Right forelimb (tissue), 1 donor: ENCODE data around the gene GAL3ST3.
"Not testable (repeated sequence)": the region's sequence is repeated elsewhere in the genome, so short reads cannot be mapped to it uniquely, and the experiment has no call there.

Source experiments
- DNase-seq: peaks from one replicate; pipeline ENCODE4 v3.0.0-alpha.2; 2018

GAL3ST3 gene

DNA sequence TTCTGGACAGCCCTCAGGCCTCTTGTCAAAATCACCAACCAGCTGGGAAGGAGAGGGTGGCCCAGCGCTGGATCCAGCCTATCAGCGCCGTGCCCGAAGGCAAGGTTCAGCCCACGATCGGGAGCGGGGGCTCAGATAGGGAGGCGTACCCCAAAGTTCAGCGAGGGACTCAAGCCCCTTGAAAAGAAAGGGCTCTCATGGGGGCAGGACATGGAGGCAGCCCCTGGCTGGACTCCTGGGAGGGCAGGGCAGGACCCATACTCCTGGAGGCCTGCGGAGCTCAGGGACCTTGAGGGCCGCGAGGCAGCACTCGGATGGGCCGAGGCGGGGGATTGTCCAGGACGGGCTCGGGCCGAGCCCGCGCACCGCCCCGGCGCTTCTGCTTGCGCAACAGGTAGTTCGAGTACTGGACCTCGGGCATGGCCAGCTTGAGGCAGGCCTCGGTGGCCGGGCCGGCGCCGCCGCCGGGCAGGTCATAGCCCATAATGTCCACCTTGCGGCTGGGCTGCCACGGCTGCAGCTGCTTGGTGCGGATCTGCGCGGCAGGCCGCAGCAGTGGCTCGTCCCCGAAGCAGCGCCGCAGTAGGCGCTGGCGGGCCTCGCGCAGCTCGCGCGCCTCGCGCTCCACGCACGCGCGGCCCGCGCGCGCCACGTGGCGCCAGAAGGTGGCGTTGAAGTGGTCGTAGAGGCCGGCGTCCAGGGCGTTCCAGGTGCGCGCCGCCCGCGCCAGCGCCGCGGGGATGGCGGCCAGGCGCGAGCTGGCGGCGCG is 6.5 kb downstream of the GAL3ST3 start:
- DNase-seq, result no peak

DNA sequence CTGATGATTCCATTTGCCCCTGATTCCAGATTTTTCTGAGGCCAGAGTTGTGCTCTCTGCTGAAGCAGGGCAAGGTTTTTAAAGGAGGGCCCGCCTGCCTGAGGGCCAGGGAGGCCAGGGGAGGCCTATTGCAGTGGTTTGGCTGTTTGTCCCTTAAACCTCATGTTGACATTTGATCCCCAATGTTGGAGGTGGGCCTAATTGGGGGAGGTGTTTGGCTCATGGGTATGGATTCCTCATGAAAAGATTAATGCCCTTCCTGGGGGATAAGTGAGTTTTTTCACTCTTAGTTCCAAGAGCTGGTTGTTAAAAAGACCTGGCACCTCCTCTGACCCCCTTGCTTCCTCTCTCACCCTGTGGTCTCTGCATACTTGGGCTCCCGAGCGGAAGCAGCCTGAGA is 9.2 kb downstream of the GAL3ST3 start:
- no peak for DNase-seq

DNA sequence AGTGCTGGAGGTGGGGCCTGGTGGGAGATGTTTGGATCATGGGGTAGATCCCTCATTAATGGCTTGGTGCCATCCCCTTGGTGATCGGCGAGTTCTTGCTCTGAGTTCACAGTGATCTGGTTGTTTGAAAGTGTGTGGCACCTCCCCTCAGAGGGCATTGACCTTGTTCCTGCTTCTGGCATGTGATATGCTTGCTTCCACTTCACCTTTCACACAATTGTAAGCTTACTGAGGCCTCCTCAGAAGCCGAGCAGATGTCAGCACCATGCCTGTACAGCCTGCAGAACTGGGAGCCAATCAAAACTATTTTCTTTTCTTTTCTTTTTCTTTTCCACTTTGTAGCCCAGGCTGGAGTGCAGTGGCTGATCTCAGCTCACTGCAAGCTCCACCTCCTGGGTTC is 11.6 kb downstream of the GAL3ST3 start:
- DNase-seq, result no peak

DNA sequence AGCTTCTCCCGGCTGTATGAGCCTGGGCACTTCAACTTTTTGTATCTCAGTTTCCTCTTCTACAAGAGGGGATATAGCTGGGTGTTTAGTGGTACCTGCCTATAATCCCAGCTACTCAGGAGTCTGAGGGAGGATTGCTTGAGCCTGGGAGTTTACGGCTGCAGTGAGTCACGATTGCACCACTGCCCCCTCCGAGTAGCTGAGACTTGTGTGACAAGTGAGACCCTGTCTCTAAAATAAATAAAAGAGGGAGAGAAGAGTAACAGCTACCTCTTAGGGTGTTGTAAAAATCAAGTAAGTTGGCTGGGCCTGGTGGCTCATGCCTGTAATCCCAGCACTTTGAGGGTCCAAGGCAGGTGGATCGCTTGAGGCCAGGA is 12.6 kb downstream of the GAL3ST3 start:
- no peak for DNase-seq

DNA sequence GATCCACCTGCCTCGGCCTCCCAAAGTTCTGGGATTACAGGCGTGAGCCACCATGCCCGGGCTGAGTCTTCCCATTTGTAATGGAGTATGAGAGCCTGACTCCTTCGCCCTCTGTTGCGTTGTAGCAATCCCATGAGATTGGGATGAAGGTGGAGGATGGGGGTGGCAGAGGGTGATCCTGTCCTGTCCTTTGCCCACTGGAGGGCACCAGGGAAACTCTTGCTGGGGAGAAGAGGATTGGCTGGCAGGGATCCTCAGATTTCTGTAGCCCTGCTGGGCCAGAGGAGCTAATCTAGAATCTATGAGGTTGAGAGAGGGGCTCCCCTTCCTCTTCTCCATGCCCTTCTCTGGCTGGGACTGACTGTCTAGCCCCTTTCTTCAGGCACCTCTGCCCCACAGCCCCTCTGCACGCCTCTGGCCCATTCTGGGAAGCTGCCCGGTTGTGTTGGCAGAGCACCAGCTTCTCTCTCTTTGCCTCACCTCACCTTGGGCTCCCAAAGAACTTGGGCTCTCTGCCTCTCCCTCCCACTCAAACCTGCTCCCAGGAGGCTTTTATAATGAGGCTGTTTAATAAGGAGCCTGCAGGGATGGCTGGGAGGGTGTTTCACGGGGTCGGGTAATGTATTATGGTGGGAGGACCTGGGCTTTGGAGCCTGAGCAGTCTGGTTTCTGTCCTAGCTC is 13.2 kb downstream of the GAL3ST3 start:
- no peak for DNase-seq

DNA sequence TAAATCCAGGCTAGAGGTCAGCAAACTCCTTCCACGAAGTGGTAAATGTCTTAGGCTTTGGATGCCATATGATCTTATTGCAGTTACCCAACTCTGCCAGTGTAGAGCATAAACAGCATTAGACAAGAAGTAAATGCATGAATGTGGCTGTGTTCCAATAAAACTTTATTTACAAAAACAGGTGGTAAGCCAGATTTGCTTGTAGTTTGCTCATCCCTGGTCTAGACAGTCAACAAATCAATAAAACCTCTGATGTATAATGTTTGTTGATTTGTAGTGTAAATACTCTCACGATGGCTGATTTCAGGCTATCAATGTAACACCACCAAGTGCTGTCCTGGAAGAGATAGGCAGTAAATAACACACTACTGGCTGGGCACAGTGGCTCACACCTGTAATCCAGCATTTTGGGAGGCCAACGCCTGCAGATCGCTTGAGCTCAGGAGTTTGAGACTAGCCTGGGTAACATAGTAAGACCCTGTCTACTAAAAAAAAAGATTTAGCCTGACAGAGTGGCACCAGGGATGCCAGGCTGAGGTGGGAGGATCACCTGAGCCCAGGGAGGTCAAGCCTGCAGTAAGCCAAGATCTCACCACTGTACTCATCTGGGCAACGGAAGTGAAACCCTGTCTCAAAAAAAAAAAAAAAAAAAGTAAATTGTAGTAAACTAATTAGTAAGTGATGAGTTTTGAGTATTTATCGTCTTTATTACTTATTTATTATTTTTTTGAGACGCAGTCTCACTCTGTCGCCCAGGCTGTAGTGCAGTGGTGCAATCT is 15.8 kb downstream of the GAL3ST3 start:
- DNase-seq, result no peak

DNA sequence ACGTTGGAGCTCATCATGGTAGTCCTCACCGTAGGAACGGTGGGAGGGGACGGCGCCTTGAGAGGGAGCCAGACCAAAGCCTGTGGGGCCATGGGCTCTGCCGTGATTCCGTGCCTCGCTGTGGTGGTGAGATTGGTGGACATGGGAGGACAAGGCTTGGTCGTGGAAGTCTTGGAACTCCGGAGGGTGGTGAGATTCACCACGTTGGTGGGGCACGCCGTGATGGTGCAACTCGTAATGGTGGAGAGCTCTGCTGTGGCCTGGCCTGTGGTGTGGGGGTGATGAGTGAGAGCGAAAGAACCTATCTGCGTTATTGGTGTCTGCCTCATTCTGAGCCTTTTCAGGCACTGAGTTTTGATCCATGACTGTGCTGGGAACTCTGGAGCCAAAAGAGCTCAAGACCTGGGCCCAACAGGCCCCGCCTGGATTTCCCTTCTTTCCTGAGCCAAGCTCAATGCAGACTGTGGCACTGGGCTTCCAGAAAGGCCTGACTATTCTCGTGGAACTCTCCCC is 22.9 kb downstream of the GAL3ST3 start, which contains the start of gene CATSPER1:
Gene CATSPER1, minus strand, starts transcription at position 463 of the 513 bp plus-strand sequence. Its CDS starts 100 bp downstream, at position 363.
- DNase-seq, result no peak

DNA sequence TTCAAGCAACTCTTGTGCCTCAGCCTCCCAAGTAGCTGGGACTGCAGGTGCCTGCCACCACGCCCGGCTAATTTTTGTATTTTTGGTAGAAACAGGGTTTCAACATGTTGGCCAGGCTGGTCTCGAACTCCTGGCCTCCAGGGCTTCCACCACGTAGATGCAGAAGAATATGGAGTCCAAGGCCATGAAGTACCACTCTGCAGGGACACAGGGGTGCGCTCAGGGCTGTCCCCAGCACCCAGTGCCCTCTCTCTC is 25.8 kb downstream of the GAL3ST3 start:
- not testable (repeated sequence) for DNase-seq

DNA sequence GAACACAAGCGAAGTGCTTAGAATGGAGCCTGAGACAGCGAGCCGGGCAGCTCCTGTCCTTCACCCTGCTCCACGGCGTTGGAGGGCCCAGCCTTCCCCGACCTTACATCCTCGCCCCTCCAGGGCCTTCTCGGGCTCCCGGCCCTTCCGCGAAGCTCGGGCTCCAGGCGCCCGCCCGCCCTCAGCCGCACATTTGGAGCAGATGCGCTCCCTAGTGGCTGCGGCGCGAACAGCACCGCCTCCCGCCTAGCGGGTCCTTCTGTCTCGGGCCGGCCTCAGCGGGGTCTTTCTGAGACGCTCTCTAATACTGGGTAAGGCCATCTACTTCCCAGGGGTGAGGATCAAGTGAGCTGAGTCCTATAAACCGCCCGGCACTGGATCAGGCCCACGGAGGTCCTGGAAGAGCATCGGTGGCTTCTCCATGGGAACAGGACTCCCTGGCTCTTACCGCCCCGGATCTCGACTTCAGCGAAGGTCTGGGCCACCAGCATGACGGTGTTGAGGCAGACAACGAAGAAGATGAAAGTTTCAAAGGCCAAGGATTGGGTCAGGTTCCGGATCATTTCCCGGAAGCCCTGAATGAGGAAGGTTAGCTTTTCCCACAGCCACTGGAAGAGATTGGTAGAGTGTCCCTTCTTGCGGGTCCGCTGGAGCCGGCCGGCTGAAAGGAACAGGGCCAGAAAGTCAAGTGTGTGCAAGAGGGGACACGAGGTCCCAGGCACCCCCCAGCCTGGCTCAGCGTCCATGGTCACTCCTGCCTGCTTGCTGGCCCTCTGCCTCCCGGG is 26.4 kb downstream of the GAL3ST3 start:
- DNase-seq, result peak; percentile 81

DNA sequence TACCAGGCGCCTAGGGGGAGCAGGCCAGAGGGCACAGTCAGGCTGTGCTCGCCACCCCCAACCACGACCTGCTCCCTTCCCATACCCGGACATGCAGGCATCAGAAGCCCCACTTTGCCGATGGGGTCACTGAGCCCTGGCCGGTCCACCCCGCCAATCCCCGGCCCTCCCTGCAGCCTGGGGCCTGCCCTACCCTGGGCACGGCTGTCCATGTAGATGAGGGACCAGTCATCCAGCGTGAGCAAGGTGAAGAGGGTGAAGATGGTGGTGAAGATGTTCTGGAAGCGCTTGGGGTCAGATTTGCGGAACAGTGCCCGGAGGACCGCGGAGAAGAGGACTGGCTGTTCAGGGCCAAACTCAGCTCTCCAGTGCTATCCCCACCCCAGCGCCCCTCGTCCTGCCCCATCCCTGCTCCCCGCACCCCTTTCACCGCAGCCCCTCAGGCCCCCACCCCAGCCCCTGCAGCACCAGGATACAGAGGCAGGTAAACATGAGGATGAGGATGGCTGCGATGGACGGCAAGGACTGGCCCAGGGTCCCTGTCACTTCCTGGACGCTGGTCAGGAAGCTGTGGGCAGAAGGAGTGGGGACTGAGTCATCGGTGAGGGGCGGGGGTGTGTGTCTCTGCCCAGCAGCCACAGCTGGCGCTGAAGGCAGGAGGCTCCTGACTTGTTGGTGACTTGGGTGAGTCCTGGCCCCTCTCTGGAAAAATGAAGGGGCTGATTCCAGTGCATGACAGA is 28.2 kb downstream of the GAL3ST3 start:
- DNase-seq, result no peak

DNA sequence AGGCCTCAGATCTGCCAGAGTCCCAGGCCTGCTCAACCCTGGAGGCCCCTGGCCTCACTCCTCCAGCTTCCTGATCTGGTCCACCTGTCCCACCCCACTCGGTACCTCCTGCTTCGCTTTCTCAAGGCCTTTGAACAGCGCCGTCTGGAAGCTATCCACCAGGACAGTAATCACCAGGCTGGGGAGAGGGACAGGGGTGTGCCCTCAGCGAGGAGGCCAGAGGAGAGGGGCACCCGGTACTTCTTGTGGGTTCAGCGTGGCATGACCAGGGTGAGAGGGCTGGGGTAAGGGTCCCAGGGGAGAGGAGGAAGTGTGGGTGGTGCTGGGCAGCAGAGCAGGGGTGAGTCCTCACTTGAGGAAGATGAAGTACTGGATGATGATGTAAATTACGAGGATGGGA is 28.7 kb downstream of the GAL3ST3 start:
- DNase-seq, result no peak

DNA sequence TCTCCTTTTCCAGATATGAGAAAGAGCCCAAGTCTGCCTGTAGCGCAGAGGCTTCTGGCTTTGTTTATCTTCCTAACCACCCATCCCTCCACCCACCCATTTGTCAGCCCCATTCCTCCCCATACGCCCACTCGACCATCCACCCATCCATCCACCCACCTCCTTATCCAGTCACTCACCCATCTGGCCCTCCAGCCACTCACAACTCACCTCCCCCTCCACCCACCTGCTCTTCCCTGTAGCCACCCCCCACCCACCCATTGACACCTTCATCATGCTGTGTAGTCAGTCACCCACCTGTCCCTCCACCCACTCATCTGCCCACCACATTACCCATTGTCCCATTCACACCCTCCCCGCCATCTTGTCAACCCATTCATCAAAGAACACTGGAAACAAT is 31.6 kb downstream of the GAL3ST3 start:
- no peak for DNase-seq

DNA sequence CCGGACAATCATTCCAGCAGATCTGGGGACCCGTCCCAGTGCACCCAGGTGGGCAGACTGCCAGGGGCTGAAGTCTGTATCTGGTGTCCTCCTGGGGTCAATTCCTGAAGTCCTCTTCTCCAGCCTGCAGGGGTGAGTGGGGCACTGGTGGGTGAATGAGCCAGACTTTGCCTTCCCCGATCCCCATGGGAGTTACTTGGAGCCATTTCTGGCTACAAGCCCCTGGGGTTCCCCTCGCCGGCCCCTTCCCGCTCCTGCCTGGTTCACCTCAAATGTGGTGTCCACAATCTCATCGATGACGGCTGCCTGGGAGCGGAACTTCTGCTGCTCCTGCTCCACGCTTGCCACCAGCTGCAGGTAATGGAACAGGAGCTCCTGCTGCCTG is 32.2 kb downstream of the GAL3ST3 start:
- no peak for DNase-seq

DNA sequence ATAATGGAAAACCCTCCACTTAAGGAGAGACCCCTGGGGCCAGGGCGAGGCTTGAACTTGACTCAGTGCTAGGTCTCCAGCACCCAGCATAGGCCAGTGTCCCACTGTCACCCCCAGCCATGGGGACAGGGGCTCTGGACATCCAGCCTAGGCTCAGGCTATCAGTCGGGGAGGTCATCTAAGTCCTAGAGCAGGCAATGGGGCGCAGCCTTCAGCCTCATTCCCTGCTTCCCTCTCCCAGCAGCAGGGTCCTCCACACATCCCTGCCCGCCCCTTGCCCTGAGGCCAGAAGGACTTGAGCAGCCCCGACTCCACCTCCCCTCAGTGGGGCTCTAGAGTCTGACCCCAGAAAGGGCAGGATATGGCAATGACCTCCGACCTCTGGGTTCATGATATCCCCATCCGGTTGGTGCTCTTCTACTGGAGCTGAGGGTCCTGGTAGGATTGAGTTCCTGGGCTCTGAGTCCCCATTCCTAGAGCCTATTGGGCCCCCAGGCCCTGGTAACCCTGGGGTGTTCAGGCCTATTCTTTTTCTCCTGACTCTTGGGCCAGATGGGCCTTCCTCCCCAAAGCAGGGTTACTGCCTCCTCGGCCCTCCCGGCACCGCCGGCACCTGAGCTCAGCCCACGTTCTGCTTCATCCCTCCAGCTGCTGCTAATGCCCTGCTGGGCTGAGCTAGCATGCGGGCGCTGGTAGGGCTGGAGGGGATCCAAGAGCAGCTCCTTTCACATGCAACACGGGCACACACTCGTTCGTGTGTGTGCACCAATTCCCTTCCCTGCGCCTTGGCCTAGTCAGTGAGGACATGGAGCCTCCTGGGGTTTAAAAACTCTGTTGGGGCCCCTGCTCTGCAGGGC is 32.8 kb downstream of the GAL3ST3 start:
- no peak for DNase-seq

DNA sequence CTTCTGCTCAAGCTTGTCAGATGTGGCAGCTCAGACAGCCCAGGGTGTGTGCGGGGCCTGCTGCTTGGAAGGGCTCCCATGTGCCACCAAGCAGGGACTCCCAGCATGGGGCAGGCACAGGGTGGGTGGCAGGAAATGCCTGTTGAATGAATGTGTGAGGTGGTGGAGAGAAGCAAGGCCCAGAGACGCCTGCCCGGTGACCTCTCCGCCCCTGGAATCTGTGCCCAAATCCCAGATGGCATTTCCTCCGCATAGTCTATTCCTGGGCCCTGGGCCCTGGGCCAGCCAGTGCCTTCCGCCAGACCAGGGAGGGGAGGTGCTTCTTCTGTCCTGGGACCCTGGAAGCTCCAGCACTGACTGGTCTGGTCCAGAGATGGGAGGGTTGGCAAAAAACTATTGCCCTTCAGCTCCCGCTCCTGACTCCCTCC is 33.5 kb downstream of the GAL3ST3 start:
- DNase-seq, result no peak

DNA sequence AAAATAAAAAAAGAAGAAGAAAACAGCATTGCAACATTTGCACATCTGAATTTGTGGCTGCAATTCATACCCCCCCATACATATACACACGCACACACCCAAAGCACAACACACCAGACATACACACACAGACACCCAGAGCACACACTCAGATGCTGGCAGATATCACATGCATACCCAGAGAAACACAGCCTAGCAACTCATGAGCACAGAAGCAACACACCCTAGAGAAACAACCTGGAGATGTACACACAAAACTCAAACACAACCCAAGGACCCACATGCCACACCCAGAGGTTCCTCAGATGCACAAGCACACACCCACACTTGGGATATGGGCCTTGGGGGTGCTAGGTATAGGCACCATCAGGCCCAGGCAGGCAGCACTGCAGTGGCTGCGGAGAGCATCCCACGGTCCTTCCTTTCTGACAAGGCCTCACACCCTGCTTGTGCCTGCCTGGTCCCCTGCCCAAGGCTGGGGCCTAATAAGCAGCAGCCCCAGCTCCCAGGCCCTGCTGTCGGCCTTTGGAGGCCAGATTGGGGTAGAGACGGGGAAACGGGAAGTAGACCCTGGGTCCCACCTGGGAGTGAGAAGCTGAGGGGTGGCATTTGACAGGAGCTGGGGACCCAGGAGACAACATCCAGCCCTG is 34.0 kb downstream of the GAL3ST3 start:
- DNase-seq, result no peak

DNA sequence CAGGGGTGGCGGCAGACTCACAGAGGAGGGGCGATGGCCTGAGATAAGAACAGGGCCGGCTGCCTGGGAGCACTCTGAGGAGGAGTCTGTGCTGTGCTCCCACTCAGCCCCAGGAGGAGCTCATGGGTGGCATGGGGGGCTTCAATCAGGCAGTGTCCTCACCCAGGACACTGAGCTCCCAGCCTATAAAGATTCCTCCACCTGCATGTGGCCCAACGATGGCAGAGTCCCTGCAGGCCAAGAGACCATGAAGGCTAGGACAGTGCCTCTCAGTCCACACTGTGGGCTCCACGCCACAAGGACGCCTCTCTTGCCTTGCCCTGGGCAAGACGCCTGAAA is 35.2 kb downstream of the GAL3ST3 start:
- DNase-seq, result no peak

DNA sequence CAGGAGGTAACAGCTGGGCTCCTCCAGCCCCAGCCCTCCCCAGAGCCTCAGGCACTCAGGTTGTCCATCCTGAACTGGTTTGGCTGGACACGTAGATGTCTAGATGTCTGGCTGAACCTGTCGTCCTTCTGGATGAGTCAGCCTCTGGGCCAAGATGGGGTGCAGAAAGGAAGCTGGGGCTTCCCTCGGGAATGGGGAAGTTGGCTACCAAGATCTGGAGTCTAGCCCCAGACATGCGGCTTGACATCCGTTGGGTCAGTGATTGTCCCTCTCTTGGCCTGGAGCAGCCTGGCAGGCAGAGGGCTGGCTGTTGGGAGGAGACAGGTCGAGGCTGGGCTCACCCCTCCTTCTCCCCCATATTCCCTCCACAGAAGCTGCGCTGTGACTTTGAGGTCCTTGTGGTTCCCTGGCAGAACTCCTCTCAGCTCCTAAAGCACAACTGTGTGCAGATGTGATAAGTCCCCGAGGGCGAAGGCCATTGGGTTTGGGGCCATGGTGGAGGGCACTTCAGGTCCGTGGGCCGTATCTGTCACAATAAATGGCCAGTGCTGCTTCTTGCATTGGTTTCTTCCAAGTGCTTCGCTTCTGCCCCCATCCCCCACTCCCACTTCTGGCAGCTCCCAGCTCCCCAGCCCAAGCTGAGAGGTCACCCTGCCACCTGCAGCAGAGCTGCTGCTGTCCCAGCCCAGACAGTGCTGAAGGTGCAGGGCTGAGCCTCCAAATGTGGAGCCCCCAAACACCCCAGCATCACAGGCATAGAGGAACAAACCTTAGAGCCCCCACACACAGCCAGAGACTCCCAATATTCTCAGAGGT is 35.8 kb downstream of the GAL3ST3 start:
- DNase-seq, result no peak

DNA sequence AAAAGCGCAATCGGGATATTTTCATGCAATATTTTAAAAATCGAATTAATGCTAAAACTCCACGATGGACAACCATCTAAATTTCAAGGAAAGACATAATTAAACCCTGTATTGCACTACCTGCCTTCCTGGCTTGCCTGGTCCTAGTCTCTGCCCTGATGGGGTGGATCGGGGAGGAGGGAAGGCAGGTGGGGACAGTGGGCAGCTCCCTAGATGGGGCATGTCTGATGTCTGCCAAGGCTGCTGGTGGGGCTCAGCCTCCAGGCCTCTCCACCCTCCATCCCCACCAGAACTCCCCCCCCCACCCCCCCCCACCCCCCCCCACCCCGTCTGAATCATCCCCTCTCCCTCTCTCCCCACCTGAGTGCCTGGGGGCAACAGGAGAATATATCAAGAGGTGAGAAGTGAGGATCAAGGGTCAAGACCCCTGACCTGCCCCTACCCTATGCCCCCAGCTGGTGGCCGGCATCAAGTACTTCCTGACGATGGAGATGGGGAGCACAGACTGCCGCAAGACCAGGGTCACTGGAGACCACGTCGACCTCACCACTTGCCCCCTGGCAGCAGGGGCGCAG is 36.5 kb downstream of the GAL3ST3 start:
- no peak for DNase-seq
